ENCODE data around the gene BABAM2. TPM values are rescaled to one million over a fixed set of nuclear protein-coding genes. Genes with fewer than 3 reads are reported as not detected.

BABAM2 gene
- polyA plus RNA-seq, 3 donors, result 49.0 to 54.2 (median 52.6) TPM

- DNase-seq, result no peak
Measured at GRCh38 chr2:28276076-28276618, 385.6 kb downstream of the BABAM2 start.

DNA sequence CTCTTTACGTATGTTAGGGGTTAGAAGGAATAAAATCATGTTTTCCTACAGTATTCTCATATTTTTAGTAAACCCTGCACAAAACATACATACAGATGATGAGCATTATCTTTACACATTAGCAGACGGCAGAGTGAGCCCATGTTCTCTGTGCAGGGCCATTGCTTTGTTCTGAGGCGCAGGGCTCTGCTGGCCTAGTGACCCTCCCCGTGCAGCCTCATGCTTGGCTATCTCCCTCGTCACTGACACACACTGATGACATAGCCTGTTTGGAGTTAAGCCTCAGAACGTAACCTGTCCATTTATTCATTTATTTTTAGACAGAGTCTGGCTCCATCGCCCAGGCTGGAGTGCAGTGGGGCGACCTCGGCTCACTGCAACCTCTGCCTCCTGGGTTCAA is 386.3 kb downstream of the BABAM2 start:
- no peak for DNase-seq

- no peak for DNase-seq
Measured at GRCh38 chr2:28277466-28277865, 386.9 kb downstream of the BABAM2 start.

GRCh38 chr2:28279371-28279770 is 388.8 kb downstream of the BABAM2 start:
- no peak for DNase-seq

DNA sequence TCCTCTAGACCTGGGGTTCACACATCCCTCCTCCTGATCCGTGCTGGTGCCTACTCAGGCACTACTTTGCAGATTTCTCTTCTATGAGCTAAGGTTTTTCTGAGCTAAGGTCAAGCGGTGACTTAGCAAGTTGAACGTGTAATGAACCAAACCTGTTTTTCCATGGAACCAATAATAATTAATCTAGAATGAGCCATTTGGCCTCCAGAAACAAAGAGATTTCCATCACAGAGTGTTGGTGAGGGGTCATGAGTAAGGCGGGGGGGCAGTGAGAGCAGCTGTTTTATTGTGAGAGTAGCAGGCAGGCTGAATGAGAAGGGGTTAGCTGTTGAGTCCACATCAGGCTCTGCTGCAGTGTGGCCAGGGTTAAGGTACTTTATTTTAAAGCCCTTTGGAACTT is 390.1 kb downstream of the BABAM2 start:
- peak; percentile 64 for DNase-seq

DNA sequence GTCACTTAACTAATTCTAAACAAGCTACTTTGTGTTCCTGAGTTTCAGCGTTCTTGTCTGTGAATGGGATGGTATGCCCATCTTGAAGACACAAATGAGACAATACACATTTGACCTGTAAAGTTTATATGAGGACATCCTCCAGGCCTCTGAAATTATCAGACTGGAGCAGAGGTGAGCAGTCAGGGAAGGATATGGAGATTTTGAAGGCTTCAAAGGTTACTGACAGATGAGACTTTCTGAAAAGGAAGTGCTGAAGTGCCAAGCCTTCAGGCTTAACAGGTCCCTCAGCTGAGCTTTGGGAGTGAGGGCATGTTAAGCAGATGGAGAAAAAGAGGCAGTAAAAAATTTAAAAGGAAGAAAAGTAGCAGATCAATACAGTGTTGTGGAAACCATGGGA is 391.2 kb downstream of the BABAM2 start:
- DNase-seq, result no peak

DNA sequence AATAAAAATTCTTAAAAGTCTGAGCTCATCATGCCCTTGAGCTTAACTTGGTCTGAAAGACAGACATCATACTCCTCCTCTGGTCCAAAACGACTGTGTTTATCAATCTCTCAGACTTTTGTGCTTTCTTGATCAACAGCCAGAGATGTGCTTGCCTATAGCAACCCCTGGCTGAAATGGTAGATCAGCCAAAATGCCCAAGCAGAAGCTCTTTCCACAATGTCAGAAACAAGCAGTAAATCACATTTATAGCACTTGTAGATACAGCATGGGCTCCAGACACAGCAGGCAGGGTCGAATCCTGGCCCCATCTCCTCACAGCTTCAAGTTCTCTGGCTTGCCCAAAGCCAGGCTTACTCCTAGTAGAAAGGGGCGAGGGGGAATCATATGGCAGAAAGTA is 391.7 kb downstream of the BABAM2 start:
- no peak for DNase-seq

DNA sequence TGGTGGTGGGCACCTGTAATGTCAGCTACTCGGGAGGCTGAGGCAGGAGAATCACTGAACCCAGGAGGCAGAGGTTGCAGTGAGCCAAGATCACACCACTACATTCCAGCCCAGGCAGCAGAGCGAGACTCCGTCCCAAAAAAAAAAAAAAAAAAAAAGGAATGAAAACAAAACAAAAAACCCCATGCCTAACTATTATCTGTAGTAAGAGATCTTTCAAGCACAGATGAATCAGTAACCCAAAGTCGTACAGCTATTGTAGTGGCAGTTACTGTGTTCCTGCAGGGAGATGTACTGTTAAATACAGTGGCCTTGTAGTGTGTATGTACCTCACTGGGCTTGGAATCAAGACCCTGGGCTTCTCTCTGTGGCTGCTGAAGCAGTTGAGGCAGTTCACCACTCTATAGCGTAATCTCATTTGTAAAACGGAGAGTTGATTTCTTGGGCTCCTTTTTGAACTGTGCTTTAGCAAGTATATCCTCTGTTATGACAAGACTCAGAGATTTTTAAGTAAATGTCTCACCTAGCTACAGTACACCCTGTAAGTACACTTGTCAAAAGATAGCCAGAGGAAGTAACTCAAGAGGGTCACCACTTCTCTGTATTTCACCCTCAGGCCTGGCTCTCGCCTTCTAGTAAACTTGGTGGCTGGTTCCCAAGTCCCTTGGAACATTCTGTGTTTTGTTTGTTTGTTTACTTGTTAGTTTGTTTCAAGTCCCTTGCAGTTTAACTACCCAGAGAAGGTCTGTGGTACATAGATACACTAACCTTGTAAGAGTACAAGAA is 392.5 kb downstream of the BABAM2 start:
- no peak for DNase-seq

DNA sequence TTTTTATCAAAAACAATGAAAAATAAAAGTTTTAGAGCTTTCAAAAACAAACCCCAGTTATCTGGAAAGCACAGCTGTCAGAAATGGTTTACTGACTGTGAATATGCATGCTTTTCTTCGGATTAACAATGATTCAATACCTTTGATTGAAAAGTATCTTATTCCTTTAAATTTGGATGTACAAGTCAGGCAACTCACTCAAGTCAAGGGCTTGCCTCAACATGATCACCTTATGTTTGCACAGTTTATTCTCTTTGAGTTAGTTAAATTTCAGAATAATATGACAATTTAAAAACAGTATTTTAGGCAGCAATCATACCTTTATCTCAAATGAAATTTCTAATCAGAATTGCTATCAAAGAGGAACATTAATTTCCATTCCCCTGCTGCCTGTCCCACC is 393.3 kb downstream of the BABAM2 start:
- no peak for DNase-seq

DNA sequence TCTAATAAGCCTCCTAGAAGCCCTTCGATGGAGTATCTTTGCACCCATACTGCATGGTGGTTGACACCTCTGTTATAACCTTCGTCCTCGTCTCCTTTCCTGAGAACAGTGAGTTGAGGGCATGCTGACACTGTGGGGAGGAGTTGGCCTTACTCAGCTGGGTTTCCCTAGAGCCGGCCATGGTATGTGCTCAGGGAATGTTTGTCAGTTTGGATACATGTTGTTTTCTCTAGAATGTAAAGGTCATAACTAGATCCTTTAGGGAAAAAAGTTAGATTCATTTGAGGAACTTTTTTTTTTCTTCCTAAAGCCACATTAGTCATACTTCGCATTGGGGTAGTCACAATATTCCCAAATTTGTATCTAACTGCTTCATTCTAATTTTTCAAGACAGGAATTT is 396.1 kb downstream of the BABAM2 start:
- no peak for DNase-seq

- DNase-seq, result no peak
Measured at GRCh38 chr2:28287256-28287915, 396.9 kb downstream of the BABAM2 start.

GRCh38 chr2:28288620-28289019 is 398.1 kb downstream of the BABAM2 start:
- DNase-seq, result no peak

DNA sequence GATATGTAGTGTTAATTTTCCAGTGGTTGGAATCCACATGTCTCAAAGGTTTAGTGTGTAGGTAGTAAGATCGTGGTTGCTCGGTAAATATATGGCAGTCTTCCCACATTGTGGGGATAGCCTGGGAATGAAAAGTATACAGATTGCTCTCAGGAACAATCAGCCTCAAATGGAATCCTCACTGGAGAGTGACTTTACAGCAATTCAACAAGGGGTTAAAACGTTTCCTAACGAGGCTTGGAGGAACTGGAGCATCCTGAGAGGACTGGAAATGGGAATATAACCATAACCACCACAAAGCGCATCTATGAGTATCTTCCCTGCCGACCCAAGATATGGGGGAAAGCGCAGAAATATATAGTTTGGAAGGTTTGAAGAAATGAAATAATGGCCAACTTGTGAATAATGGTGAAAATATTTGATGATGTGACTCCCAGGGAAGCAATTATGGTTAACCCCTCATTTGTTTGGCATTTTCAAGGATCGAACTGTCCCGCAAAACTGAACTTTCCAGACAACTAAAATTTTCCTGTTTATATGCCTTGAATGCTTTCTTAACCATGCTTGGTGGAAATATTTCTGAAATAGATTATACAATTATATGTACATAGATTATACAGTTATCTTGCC is 401.4 kb downstream of the BABAM2 start:
- no peak for DNase-seq

DNA sequence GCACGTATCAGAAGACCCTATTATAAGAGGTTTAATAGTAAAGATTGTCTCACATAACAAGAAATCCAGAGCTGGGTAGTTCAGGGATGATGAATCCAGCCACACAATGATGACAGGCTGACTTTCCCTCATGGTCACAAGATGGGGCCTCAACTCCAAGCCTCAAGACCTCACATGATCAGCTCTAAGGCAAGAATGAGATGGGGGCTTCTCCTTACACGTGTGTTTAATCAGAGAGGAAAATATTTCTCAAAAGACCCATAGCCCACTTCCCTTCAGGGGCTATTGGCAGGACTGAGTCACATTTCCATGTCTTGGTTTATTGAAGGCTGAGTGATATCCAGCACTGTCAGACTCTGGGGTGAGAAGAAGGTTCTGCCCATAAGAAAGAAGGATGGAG is 402.0 kb downstream of the BABAM2 start:
- no peak for DNase-seq

GRCh38 chr2:28293416-28293815 is 402.9 kb downstream of the BABAM2 start:
- DNase-seq, result no peak

DNA sequence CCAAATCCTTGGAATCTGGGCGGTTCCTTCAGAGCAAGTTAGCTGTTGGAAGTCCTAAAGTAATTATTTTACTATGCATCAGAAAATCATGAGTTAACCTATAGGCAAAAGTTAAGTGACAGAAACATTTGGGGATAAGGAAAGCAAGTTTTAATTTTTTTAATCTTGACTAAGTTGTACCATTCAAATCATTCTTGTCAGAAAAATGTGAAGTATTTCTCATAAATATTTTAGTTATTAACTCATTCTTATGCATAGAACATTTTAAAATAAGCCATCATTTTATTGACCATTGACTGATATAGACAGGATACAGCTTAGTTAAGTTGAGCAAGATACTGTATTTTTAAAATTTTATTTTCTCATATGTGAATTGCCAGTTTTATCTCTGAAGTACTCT is 403.9 kb downstream of the BABAM2 start:
- no peak for DNase-seq

GRCh38 chr2:28296243-28296642 is 405.7 kb downstream of the BABAM2 start:
- no peak for DNase-seq

DNA sequence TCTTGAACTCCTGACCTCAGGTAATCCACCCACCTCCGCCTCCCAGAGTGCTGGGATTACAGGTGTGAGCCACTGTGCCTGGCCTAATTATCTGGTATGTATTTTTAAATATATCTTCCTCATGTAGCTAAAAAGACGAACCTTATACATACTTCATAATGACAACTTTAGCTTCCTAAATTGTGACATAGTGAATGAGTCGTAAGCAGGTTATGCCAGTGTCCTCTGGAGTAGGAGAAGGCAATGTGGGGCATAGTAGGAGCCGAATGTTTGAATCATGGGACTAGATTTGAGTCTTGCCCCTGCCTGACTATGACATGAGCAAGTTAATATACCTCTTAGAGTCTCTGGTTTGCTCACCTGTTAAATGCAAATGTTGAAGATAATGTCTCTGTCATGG is 406.4 kb downstream of the BABAM2 start:
- DNase-seq, result no peak

DNA sequence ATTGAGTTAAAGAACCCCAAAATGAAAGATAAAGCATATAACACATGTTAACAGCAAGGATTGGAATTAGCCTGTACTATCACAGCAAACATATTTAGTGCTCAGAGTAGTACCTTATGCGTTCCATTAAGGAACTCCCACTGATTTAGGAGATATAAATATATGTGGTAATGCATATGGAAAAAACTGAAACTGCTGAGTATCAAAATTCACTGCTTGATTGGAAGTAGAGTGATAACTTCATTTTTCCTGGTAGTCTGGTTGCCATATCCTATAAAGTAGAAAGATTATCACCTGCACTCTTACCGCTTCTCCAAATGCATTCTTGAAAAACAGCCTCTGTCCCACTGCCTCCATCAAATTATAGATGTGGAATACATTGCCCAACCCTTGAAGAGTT is 407.0 kb downstream of the BABAM2 start:
- no peak for DNase-seq

- no peak for DNase-seq
Measured at GRCh38 chr2:28298406-28298805, 407.9 kb downstream of the BABAM2 start.

- peak; percentile 47 for DNase-seq
Measured at GRCh38 chr2:28300485-28301341, 410.2 kb downstream of the BABAM2 start.

- DNase-seq, result no peak
Measured at GRCh38 chr2:28305202-28305601, 414.7 kb downstream of the BABAM2 start.
